GM19397 (cell line): ENCODE results near the gene SLC25A44.
"Not testable (repeated sequence)": the region's sequence is repeated elsewhere in the genome, so short reads cannot be mapped to it uniquely, and the experiment has no call there.

Experiments used
- ATAC-seq: cut with Tn5 transposase; IDR thresholded peaks from one replicate; pipeline ENCODE4 v1.9.1; 2021; ENCODE audit warnings: mild to moderate bottlenecking, moderate library complexity; ENCODE audit not compliant: unreplicated experiment

Gene SLC25A44

GRCh38 chr1:156198831-156199349 is 5.0 kb downstream of the SLC25A44 start:
- no peak for ATAC-seq

- no peak for ATAC-seq
Observed at GRCh38 chr1:156200044-156200443, 6.1 kb downstream of the SLC25A44 start.

- no peak for ATAC-seq
Observed at GRCh38 chr1:156203331-156203730, 9.4 kb downstream of the SLC25A44 start.

- no peak for ATAC-seq
Observed at GRCh38 chr1:156204686-156205085, 10.8 kb downstream of the SLC25A44 start.

GRCh38 chr1:156211243-156211642 is 17.3 kb downstream of the SLC25A44 start:
- no peak for ATAC-seq

- no peak for ATAC-seq
Observed at GRCh38 chr1:156212130-156212529, 18.2 kb downstream of the SLC25A44 start.

- peak; percentile 88 for ATAC-seq
Observed at GRCh38 chr1:156212833-156213643, 19.1 kb downstream of the SLC25A44 start, which contains the start of gene PMF1. Gene PMF1, plus strand, starts transcription at chr1:156213007. Its CDS starts 9 bp downstream, at chr1:156213016.

- ATAC-seq: no peak
Observed at GRCh38 chr1:156213644-156213966, 19.7 kb downstream of the SLC25A44 start.

GRCh38 chr1:156214024-156214748 is 20.3 kb downstream of the SLC25A44 start:
- no peak for ATAC-seq

GRCh38 chr1:156216361-156217086 is 22.6 kb downstream of the SLC25A44 start:
- ATAC-seq: not testable (repeated sequence)

GRCh38 chr1:156217871-156218270 is 24.0 kb downstream of the SLC25A44 start:
- no peak for ATAC-seq

GRCh38 chr1:156220226-156220625 is 26.3 kb downstream of the SLC25A44 start:
- no peak for ATAC-seq

GRCh38 chr1:156221986-156222692 is 28.2 kb downstream of the SLC25A44 start:
- ATAC-seq: no peak

- no peak for ATAC-seq
Observed at GRCh38 chr1:156225677-156226014, 31.7 kb downstream of the SLC25A44 start.

GRCh38 chr1:156226116-156226538 is 32.2 kb downstream of the SLC25A44 start:
- no peak for ATAC-seq

GRCh38 chr1:156226782-156227181 is 32.9 kb downstream of the SLC25A44 start:
- no peak for ATAC-seq

GRCh38 chr1:156228501-156228900 is 34.6 kb downstream of the SLC25A44 start:
- no peak for ATAC-seq

GRCh38 chr1:156229809-156230472 is 36.0 kb downstream of the SLC25A44 start:
- no peak for ATAC-seq

- no peak for ATAC-seq
Observed at GRCh38 chr1:156230473-156230837, 36.6 kb downstream of the SLC25A44 start.

GRCh38 chr1:156232201-156232894 is 38.4 kb downstream of the SLC25A44 start:
- no peak for ATAC-seq
